GM12801 (cell line): ENCODE measurements around the gene NTN1.

Source experiments
- TF ChIP-seq, protein P1 (sequence below): IDR thresholded peaks from one replicate; pipeline ENCODE4 v1.5.1; 2011; ENCODE audit warnings: control low read depth; ENCODE audit not compliant: insufficient read length; ENCODE audit errors: extremely low read depth

Gene NTN1

GRCh38 chr17:9195411-9195810 is 174.1 kb downstream of the NTN1 start:
- TF ChIP-seq, protein P1, sequence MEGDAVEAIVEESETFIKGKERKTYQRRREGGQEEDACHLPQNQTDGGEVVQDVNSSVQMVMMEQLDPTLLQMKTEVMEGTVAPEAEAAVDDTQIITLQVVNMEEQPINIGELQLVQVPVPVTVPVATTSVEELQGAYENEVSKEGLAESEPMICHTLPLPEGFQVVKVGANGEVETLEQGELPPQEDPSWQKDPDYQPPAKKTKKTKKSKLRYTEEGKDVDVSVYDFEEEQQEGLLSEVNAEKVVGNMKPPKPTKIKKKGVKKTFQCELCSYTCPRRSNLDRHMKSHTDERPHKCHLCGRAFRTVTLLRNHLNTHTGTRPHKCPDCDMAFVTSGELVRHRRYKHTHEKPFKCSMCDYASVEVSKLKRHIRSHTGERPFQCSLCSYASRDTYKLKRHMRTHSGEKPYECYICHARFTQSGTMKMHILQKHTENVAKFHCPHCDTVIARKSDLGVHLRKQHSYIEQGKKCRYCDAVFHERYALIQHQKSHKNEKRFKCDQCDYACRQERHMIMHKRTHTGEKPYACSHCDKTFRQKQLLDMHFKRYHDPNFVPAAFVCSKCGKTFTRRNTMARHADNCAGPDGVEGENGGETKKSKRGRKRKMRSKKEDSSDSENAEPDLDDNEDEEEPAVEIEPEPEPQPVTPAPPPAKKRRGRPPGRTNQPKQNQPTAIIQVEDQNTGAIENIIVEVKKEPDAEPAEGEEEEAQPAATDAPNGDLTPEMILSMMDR, result no peak

- TF ChIP-seq, protein P1, result no peak
These were observed 174.8 kb downstream of the NTN1 start for GRCh38 chr17:9195961-9196670.

DNA sequence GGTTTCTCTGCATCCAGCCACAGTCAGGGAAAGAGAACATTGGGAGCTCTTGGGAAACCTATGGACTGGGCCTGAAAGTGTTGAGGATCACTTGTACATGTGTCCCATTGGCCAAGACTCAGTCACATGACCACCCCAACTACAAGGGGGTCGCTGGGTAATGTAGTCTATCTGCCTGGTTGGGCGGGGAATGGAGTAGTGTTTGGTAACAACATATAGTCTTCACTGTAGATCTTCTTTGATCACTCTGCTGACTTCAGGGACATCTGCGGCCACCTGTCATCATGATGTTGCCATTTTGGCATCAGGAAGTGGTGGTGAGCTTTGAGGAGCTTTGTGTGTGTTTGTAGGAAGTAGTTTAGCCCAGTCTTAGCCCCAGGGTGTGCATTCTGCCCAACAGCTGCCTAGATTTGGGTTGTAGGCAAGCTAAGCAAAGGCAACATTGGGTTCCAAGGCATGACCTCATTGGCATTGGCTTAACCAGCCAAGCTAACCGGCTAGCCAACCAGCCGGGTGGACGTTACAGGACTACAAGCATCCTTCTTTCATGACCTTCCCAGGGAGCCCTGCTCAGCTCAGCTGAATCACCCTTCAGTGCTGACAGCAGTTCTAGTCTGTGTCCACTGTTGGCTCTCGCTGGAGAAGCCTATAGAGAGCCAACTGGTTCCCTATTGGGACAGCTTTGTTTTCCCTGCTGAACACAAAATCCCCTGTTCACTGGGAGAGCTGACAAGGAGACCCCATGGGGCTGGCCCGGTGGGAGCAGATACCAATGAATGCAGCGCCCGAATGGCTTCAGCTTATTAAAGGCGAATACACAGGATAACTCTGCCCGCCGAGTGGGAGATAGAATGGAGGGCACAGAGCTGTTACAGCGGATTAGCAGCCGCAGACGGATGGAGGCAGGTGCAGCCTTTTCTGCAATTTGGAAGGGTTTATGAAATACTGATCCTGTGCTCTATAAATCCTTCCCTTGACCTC is 178.6 kb downstream of the NTN1 start:
- TF ChIP-seq, protein P1, result no peak

DNA sequence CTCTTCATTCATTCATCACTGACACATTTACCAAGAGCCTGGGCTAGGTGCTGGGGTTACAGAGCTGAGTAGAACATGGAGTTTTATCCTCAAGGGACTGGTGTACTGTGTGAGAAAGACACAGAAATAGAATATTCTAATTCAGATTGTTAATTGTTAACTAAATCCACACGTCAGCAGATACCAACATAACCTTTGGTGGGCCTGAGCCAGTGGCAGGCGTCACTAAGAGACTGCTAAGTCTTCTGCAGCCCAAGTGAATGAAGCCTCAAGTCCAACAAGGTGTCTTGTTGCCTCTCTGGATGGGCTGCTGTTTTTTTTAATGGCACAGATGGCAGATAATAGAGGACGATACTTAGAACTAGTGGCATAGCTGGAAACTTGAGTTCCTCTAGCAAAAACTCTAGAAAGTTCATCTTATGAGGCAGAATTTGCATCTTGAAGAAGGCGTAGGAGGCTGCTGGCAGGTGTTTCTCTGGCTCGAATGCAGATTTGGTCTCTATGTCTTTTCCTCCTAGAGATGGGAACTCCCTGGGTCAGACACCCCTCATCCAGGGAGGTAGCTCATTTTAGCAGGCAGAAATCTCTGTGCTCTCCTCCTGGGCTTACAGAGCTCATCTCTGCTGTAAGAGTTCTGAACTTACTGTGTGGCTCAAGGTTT is 179.5 kb downstream of the NTN1 start:
- TF ChIP-seq, protein P1, result no peak

DNA sequence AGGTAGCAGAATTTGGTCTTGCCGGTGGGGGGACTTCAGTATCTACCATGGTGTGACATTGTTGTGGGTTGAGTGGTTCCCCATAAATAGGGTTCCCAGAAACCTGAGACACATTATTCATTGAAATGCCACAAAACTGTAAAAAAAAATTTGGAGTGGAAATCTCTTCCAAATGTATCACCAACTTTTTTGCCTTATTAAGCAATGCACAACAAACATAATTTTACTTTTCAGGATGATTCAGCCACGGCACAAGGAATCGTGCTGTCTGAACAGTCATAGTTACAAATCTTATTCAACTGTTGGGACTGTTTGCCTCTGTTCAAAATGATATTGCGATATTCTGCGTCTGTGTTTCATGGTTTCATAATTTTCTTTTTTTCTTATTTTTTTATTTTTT is 181.2 kb downstream of the NTN1 start:
- TF ChIP-seq, protein P1, result no peak

GRCh38 chr17:9203771-9204425 is 182.6 kb downstream of the NTN1 start:
- TF ChIP-seq, protein P1, result no peak
